GM21515 (cell line): ENCODE measurements around the gene ECSCR.
A peak's percentile ranks its signal among the peaks of the same experiment; 100 is the strongest.
"Not testable (repeated sequence)": the region's sequence is repeated elsewhere in the genome, so short reads cannot be mapped to it uniquely, and the experiment has no call there.

Experiments
- ATAC-seq: cut with Tn5 transposase; IDR thresholded peaks from one replicate; pipeline ENCODE4 v1.9.1; 2021; ENCODE audit not compliant: unreplicated experiment

The ECSCR gene

GRCh38 chr5:139446956-139447779 is 15.4 kb downstream of the ECSCR start:
- ATAC-seq = peak; percentile 46

GRCh38 chr5:139445325-139446170 is 17.0 kb downstream of the ECSCR start:
- ATAC-seq = no peak

- no peak for ATAC-seq
Observed at GRCh38 chr5:139443831-139444453, 18.6 kb downstream of the ECSCR start.

GRCh38 chr5:139440416-139440815 is 22.1 kb downstream of the ECSCR start:
- ATAC-seq = not testable (repeated sequence)

GRCh38 chr5:139439013-139439903 is 23.3 kb downstream of the ECSCR start, which contains the start of gene DNAJC18:
Gene DNAJC18 (minus strand): TSS chr5:139439525. CDS start chr5:139439445, 80 bp downstream.
- peak; percentile 87 for ATAC-seq

GRCh38 chr5:139438707-139439012 is 23.9 kb downstream of the ECSCR start:
- no peak for ATAC-seq

GRCh38 chr5:139435676-139436075 is 26.9 kb downstream of the ECSCR start:
- ATAC-seq = no peak

GRCh38 chr5:139431706-139432105 is 30.8 kb downstream of the ECSCR start:
- no peak for ATAC-seq

GRCh38 chr5:139430015-139430414 is 32.5 kb downstream of the ECSCR start:
- no peak for ATAC-seq

- no peak for ATAC-seq
Observed at GRCh38 chr5:139426203-139426885, 36.2 kb downstream of the ECSCR start.

GRCh38 chr5:139425497-139425896 is 37.0 kb downstream of the ECSCR start:
- ATAC-seq = no peak

GRCh38 chr5:139422307-139422893 is 40.1 kb downstream of the ECSCR start:
- peak; percentile 72 for ATAC-seq

- ATAC-seq = no peak
Observed at GRCh38 chr5:139419226-139420192, 43.0 kb downstream of the ECSCR start.

- ATAC-seq = no peak
Observed at GRCh38 chr5:139418793-139419192, 43.8 kb downstream of the ECSCR start.

GRCh38 chr5:139417214-139417613 is 45.3 kb downstream of the ECSCR start:
- no peak for ATAC-seq

- no peak for ATAC-seq
Observed at GRCh38 chr5:139416651-139417050, 45.9 kb downstream of the ECSCR start.

GRCh38 chr5:139415869-139416268 is 46.7 kb downstream of the ECSCR start:
- no peak for ATAC-seq

- no peak for ATAC-seq
Observed at GRCh38 chr5:139415221-139415861, 47.2 kb downstream of the ECSCR start.
